Suppressor macrophage treated with lipopolysaccharide for 1 hour (primary cell): Measurements from ENCODE around the gene OR51V1.
"Not testable (repeated sequence)": the region's sequence is repeated elsewhere in the genome, so short reads cannot be mapped to it uniquely, and the experiment has no call there.

Source experiments
- DNase-seq, 3 donors: peaks; one replicate each; pipeline ENCODE4 v3.0.0-alpha.2; 2020 to 2022

The OR51V1 gene

GRCh38 chr11:5161045-5161444, 39.4 kb downstream of the OR51V1 start:
- not testable (repeated sequence) for DNase-seq

- DNase-seq: not testable (repeated sequence)
Measured at GRCh38 chr11:5160217-5160616, 40.3 kb downstream of the OR51V1 start.

GRCh38 chr11:5159806-5160205, 40.7 kb downstream of the OR51V1 start:
- no peak for DNase-seq

- no peak for DNase-seq
Measured at GRCh38 chr11:5154657-5155056, 45.8 kb downstream of the OR51V1 start, which contains the start of gene OR52A1. TSS of gene OR52A1 (minus strand) at chr11:5154757. CDS start at chr11:5152369, 2,388 bp downstream.

- peak in 1 of 3 donors; percentile 7 for DNase-seq
Measured at GRCh38 chr11:5153574-5154431, 46.7 kb downstream of the OR51V1 start.

- DNase-seq: no peak
Measured at GRCh38 chr11:5151713-5152153, 48.7 kb downstream of the OR51V1 start.
